Measurements from ENCODE around the gene PDLIM7. TPM values are rescaled to one million over a fixed set of nuclear protein-coding genes. Genes with fewer than 3 reads are reported as not detected.

PDLIM7 gene
- total RNA-seq, 4 donors from 2014 or later, result 23.2 to 52.4 (median 34.8) TPM

DNA sequence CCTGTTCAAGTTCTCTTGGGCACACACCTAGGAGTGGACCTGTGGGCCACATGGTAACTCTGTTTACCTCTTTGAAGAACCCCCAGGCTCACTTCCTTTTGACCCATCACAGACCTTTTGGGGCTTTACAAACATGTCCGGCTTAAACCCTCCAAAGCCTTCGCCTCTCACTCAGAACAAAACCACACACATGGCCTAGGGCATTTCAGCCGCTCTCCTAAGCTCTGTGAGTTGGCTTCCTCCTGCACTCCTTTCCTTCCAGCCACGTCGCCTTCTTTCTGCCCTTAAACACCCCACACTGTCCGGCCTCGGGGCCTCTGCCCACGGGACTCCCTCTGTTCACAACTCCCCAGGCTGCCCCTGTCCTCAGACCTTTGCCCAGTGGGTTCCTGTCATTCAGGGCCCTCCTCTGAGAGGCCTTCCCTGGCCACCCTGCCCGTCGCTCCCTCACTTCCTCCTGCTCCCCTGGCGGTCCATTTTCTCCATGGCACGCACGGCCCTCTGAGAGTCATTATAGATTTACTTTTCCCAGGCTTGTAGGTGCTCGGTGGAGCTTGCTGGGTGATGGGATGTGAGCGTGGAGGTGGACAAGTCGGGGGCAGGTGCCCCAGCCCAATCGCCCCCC, 10.3 kb upstream of the PDLIM7 start:
- Histone ChIP-seq H3K36me3 (peaks cover 18 to 20% of the 10 kb centered on the region in 2 donors), H3K4me3 (replicated peaks in 1 of 3) (no peak overlapping the region), H3K4me1 (no peaks in the 10 kb centered on the region), H3K27me3 (no peaks in the 10 kb centered on the region), H3K27ac (no peak overlapping the region), H3K9me3 (no peaks in the 10 kb centered on the region)
- DNase-seq, result no peak
- 86 to 89% methylated on average over 15 to 17 of the region's 17 CpGs for WGBS, 2 donors
- intact Hi-C loops (cut with DNase I), result loop anchor here (10.0 kb wide), 1 partner anchor 393 kb away; no protein-coding TSS in a partner anchor
- TF ChIP-seq, protein P1, sequence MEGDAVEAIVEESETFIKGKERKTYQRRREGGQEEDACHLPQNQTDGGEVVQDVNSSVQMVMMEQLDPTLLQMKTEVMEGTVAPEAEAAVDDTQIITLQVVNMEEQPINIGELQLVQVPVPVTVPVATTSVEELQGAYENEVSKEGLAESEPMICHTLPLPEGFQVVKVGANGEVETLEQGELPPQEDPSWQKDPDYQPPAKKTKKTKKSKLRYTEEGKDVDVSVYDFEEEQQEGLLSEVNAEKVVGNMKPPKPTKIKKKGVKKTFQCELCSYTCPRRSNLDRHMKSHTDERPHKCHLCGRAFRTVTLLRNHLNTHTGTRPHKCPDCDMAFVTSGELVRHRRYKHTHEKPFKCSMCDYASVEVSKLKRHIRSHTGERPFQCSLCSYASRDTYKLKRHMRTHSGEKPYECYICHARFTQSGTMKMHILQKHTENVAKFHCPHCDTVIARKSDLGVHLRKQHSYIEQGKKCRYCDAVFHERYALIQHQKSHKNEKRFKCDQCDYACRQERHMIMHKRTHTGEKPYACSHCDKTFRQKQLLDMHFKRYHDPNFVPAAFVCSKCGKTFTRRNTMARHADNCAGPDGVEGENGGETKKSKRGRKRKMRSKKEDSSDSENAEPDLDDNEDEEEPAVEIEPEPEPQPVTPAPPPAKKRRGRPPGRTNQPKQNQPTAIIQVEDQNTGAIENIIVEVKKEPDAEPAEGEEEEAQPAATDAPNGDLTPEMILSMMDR (IDR thresholded peaks at IDR 0.05), result no peak
- no peak for TF ChIP-seq POLR2A (IDR thresholded peaks at IDR 0.05)

DNA sequence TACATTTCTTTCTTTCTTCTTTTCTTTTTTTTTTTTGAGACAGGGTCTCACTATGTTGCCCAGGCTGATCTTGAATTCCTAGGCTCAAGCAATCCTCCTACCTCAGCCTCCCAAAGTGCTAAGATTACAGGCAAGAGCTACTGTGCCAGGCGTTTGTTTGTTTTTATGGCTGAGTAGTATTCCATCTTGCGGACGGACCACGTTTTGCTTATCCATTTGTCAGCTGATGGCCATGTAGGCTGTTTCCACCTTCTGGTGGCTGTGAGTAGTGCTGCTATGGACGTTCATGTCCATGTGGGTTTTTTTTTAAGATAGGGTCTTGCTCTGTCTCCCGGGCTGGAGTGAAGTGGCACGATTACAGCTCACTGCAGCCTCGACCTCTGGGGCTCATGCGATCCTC, 9.8 kb upstream of the PDLIM7 start:
- TF ChIP-seq POLR2A (IDR thresholded peaks at IDR 0.05), result no peak
- TF ChIP-seq, protein P1 (IDR thresholded peaks at IDR 0.05), result no peak
- Histone ChIP-seq H3K36me3 (peaks cover 13 to 15% of the 10 kb centered on the region in 2 donors), H3K27me3 (no peaks in the 10 kb centered on the region), H3K4me1 (no peaks in the 10 kb centered on the region), H3K9me3 (no peaks in the 10 kb centered on the region), H3K4me3 (replicated peaks in 1 of 3) (no peak overlapping the region), H3K27ac (no peak overlapping the region)
- intact Hi-C loops (cut with DNase I), result loop anchor here (10.0 kb wide), 1 partner anchor 392 kb away; no protein-coding TSS in a partner anchor
- 83% methylated on average over 9 of the region's 9 CpGs for WGBS, 2 donors
- DNase-seq, result no peak

DNA sequence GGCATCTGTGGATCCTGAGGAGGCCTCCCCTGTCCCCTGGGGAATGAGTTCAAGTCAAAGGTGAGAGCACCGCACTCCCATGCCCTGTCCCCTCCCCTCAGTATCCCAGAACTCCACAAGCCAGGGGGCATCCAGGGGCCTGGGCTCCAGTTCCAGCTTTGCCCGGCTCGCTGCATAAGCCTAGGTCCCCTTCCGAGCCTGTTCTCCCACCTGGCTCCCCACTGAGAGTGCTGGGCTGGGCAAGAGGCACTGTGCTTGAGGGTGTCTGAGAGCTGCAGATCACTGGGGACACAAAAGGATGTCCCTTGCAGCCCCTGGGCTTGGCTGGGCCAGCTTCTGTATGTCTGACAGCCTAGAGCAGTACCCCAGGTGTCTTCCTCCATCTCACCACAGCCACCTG, 7.7 kb upstream of the PDLIM7 start:
- no peak for TF ChIP-seq POLR2A (IDR thresholded peaks at IDR 0.05)
- TF ChIP-seq, protein P1 (IDR thresholded peaks at IDR 0.05), result no peak
- Histone ChIP-seq H3K4me3 (replicated peaks in 1 of 3) (no peak overlapping the region), H3K27ac (no peak overlapping the region), H3K27me3 (no peaks in the 10 kb centered on the region), H3K36me3 (no peaks in the 10 kb centered on the region), H3K9me3 (no peaks in the 10 kb centered on the region), H3K4me1 (no peaks in the 10 kb centered on the region)
- DNase-seq, result no peak
- 100% methylated on average over 3 of the region's 4 CpGs; no CpG with 5 or more reads in 1 of the 2 donors for WGBS, 2 donors
- intact Hi-C loops (cut with DNase I), result loop anchor here (10.0 kb wide), 1 partner anchor 390 kb away; no protein-coding TSS in a partner anchor

DNA sequence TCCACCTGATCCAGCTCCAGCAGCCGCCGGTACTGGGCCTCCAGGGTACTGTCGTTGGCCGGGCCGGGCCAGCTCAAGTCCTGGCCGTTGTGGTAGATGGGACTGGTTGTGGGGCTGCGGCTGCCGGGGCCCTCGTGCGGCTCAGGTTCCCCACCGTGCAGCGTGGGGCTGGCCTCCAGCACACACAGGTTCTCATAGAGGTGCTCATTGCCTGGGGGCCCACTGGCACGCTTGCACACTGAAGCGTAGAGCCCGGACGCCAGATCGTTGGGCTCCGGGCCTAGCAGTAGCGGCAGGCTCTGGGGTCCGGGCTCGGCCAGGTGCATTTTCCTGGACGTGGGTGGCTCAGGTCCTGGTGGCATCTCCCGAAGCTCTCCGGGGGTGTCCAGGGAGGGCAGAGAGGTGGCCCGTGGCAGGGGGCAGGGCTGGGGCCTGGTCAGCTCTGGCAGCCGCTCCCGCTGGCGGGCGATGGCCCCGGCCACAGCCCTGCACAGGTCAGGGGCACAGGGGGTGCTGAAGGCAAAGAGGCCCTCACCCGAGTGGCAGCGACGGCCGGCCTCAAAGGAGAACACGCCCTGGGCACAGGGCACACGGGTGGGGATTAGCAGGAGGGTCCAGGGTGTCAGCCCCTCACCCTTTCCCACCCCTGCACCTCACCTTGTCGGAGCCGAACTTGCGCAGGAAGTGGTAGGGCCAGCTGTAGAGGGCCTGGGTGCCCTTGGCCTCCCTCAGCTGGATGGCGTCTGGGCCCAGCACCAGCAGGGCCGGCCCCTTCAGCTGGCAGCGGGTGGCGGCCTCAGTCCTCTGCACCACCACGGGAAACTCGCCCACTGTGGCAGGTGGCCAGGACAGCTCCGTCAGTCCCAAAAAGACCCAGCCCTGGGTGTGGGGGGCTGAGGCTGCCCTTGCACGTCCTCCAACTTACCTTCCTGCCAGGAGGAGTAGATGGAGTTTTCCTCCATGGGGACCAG, 7.0 kb upstream of the PDLIM7 start:
- no peak for DNase-seq
- TF ChIP-seq POLR2A (IDR thresholded peaks at IDR 0.05), result no peak
- TF ChIP-seq, protein P1 (IDR thresholded peaks at IDR 0.05), result no peak
- 91 to 92% methylated on average over 8 to 18 of the region's 47 CpGs for whole genome bisulfite sequencing, 2 donors

More for the DNA sequence above, 7.0 kb upstream of the PDLIM7 start:
- Histone ChIP-seq H3K36me3 (no peaks in the 10 kb centered on the region), H3K4me3 (replicated peaks in 1 of 3) (no peak overlapping the region), H3K9me3 (no peaks in the 10 kb centered on the region), H3K27me3 (no peaks in the 10 kb centered on the region), H3K27ac (no peak overlapping the region), H3K4me1 (no peaks in the 10 kb centered on the region)
- intact Hi-C loops (cut with DNase I), result loop anchor here (5.0 to 10.0 kb wide), 3 partner anchors 112 to 390 kb away; no protein-coding TSS in a partner anchor
